AG09309 (cell line): ENCODE measurements around the gene SCYL3.
"Not testable (repeated sequence)": the region's sequence is repeated elsewhere in the genome, so short reads cannot be mapped to it uniquely, and the experiment has no call there.

Source experiments
- DNase-seq: peaks from one replicate; pipeline ENCODE4 v3.0.0-alpha.2; 2010; ENCODE audit warnings: low read depth
- H3K4me3 ChIP-seq: 2 replicates; pipeline ENCODE4 v1.5.1; 2011; ENCODE audit warnings: mild to moderate bottlenecking, low read depth, low read length, moderate library complexity; ENCODE audit not compliant: control insufficient read depth
- TF ChIP-seq, protein P1 (sequence below): IDR thresholded peaks from 2 replicates; pipeline ENCODE4 v1.5.1; 2011; ENCODE audit warnings: mild to moderate bottlenecking, low read depth, low read length, inconsistent platforms; ENCODE audit not compliant: insufficient read depth, control insufficient read depth; ENCODE audit errors: missing control alignments

SCYL3 gene

DNA sequence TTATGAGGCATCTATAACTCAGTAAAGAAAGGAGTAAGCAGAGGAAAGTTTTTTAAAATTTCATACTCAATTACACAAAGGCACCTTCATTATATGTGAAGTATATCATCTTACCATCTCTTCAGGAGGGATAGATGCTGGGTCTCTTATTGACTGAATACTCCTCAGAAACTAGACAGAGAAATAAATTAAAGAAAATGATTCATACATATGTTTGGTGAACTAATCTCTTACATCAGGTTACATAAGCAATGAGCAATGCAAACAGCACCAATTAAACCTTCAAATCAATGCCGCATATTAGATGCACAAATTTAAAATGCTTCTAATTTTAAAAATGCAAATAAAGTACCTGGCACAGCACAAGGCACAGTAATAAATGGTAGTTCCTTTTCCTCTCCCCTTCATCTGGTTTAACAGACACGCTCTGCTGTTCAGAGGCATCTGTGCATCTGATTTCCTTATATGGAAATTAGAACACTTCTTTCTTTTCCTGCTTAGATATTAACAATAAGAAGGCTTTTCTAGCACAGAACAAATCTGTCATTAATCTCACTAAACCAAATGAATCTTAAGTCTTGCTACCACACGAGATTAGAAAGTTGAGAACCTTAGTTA lies 20.0 kb downstream of the SCYL3 start:
- DNase-seq: no peak
- no peak overlapping the region for H3K4me3 ChIP-seq
- TF ChIP-seq, protein P1, sequence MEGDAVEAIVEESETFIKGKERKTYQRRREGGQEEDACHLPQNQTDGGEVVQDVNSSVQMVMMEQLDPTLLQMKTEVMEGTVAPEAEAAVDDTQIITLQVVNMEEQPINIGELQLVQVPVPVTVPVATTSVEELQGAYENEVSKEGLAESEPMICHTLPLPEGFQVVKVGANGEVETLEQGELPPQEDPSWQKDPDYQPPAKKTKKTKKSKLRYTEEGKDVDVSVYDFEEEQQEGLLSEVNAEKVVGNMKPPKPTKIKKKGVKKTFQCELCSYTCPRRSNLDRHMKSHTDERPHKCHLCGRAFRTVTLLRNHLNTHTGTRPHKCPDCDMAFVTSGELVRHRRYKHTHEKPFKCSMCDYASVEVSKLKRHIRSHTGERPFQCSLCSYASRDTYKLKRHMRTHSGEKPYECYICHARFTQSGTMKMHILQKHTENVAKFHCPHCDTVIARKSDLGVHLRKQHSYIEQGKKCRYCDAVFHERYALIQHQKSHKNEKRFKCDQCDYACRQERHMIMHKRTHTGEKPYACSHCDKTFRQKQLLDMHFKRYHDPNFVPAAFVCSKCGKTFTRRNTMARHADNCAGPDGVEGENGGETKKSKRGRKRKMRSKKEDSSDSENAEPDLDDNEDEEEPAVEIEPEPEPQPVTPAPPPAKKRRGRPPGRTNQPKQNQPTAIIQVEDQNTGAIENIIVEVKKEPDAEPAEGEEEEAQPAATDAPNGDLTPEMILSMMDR: no peak

DNA sequence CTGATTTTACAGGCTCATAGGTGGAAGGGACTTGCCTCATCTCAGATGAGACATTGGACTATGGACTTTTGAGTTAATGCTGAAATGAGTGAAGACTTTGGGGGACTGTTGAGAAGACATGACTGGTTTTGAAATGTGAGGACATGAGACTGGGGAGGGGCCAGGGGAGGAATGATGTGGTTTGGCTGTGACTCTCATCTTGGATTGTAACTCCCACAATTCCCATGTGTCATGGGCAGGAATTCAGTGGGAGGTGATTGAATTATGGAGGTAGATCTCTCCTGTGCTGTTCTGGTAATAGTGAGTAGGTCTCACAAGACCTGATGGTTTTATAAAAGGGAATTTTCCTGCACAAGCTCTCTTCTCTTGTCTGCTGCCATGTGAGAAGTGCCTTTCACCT lies 20.8 kb downstream of the SCYL3 start:
- no peak for DNase-seq
- H3K4me3 ChIP-seq: no peak overlapping the region
- TF ChIP-seq, protein P1: no peak

DNA sequence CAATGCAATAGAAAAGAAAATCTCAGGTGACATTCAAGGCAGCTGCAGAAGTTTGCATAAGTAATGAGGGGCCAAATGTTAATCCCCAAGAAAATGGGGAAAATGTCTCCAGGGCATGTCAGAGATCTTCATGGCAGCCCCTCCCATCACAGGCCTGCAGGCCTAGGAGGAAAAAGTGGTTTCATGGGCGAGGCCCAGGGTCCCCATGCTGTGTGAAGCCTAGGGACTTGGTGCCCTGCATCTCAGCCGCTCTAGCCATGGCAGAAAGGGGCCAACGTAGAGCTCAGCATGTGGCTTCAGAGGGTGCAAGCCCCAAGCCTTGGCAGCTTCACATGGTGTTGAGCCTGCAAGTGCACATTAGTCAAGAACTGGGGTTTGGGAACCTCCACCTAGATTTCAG lies 21.7 kb downstream of the SCYL3 start:
- not testable (repeated sequence) for H3K4me3 ChIP-seq, DNase-seq

GRCh38 chr1:169869426-169869825 lies 24.3 kb downstream of the SCYL3 start:
- DNase-seq: no peak
- H3K4me3 ChIP-seq: no peak overlapping the region
- TF ChIP-seq, protein P1: no peak

DNA sequence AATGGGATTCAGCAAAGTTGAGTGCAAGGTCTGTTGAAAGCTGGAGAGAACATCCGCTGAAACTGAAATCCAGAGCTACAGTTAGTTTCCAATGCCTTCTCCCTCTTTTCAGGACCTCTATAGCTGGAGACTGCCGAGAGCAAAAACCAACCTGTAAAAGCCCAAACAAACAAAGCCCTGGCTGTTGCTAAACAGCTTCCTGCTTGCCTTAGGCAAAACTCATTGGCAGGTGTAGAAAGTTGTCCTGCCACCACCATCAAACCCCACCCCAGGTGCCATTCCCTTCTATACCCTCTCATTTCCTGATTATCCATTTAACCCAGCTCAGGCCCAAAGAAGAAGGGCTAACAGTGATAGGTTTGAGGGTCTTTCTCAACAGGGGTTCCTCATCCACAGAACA lies 24.7 kb downstream of the SCYL3 start:
- H3K4me3 ChIP-seq: no peak overlapping the region
- DNase-seq: no peak
- TF ChIP-seq, protein P1: no peak

- H3K4me3 ChIP-seq: no peak overlapping the region
- no peak for DNase-seq
- TF ChIP-seq, protein P1: no peak
Measured at GRCh38 chr1:169867012-169867675, 26.6 kb downstream of the SCYL3 start.

- TF ChIP-seq, protein P1: no peak
- DNase-seq: no peak
- no peak overlapping the region for H3K4me3 ChIP-seq
Measured at GRCh38 chr1:169866577-169866976, 27.1 kb downstream of the SCYL3 start.

GRCh38 chr1:169864531-169864930 lies 29.2 kb downstream of the SCYL3 start:
- H3K4me3 ChIP-seq, DNase-seq: not testable (repeated sequence)
